Colon (tissue), 2 donors: Measurements from ENCODE around the gene LAMTOR1.

Experiments
- FAIRE-seq: peaks from 2 replicates; lab custom pipeline; 2012; peaks lifted over from hg19 to GRCh38; lab: Jason Lieb, UNC
- donor health status: control.
- donor health status: control.

The LAMTOR1 gene

DNA sequence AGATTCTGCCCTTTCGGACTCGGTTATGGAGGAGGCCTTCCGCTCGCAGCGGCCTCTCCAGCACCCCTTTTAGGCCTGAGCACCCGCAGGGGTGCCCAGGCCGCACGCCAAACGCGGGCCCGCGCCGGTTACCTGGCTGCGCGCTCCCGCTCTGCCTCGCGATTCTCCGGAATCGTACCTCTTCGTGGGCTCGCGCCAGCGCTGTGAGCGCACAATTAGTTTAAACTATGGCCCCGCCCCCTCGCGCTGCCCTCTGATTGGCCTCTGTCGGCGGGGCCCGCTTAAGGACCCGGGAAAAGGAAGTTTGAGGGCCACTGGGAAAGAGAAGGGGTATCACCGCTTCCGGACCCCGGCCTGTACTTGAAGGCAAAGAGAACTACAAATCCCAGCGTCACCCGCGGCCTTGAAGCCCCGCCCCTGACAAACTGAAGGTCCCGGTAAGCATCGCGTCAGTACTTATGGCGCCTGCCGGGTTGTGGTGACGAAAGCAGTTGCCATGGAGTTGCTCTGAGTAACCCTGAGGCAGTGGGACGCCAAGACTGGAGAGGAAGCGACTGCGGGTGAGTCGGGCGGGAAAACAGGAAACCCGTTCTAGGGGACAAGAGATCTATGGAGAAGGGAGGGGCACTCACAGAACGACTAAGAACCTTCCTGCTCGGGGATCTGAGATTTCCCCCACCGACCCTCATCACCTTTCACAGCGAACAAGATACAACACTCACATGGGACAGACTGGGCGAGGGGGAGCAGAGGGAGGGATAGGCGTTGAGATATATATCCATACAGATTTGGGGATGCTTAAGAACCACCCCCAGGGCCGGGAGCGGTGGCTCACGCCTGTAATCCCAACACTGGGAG is 22.5 kb downstream of the LAMTOR1 start, which contains the start of the genes LRRC51 and NUMA1:
LRRC51 (plus strand) TSS at position 525 of the 858 bp plus-strand sequence. CDS start 8,234 bp downstream, outside the sequence.
NUMA1 (minus strand) TSS at position 217 of the 858 bp plus-strand sequence. CDS start 44,599 bp downstream, outside the sequence.
- peak; percentile 76 for FAIRE-seq

DNA sequence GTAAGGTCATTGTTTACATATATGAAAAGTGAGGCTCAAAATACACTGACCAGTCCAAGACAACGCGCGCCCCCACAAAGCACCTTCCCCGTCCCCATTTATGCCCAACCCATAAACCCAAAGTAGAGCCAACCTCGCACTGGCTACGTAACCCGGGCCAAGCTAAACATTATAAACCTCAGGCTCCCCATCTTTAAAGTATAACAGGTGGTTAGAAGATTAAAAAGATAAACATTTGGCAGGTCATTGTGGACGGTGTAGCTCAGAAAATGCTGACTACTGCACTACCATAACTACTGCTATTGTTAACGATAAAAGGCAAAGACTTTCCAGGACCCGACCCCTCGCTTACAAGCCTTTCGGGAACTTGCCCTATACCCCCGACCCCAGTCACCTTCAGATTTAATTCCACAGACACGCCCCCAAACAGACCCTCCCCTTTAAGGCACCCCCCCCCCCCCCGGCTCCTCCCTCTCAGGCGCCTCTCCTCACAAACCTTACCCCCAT is 23.2 kb downstream of the LAMTOR1 start:
- FAIRE-seq = no peak

DNA sequence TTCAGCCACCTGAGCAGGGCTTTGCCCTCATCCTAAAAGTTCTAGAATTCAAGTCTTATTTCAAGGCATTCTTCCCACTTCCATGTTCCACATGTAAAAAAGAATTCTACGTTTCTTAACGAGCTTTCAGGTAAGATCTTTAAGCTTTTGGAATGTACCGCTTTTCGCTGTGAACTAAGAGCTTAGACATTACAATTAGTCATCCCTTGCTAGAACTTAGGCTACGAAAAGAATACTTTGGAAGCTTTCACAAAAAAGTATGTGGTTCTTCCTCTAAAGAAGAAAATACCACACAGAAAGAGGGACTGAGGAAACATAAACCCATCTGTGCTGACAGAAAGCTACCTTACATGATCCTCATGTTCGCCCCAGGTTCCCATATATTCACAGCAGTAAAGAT is 24.6 kb downstream of the LAMTOR1 start:
- FAIRE-seq = no peak

DNA sequence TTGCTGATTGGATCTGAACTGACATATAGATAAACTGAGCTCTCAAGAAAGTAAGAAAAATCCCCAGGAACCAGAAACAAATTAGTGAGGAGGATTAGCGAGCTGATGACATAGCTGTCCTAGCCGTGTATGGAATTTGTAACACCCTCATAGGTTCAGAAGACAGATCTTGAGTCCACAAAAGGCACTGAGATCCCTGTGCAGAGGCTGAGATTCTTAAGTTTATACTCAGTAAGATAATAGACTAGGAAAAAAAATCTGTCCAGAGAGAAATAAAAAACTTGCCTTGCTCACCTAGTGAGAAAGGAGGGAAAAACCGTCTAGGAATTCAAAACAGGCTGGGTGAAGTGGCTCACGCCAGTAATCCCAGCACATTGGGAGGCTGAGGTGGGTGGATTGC is 27.3 kb downstream of the LAMTOR1 start:
- FAIRE-seq = no peak

DNA sequence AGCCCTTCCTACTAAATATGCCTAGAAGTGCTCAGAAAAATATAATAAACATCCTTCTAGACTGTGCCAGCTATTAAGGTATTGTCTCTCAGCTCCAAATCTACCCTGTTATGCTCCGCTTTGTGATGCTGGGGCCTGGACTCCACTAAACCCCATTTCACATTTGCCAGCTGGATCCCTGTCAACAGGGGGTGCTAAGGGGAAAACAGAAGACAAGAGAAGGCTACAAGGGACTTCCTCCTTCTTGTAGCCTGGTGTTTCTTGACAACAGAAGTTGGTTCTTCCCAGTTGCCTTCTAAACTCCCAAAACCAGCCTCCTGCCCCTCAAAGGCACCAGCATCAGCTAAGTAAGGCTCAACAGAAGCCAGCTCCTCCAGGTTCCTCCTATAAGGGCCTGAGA is 28.0 kb downstream of the LAMTOR1 start:
- FAIRE-seq = no peak

DNA sequence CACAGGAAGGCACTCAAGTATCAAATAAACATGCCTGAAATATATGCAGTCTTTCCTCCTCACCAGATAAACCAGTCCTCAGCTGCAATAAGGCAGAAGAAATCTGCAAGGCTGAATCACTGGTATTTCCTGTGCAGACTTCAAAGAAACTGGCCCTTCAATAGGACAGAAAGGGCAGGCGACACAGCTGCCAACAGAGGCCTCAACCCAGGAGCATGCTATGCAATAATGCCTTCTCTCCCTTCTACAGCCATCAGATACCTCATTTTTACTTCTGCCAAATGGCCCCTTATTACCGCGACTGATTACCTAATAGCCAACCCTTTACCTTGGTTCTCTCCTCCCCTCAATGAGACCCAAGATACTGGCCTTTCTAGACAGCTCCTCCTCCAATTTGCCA is 30.7 kb downstream of the LAMTOR1 start:
- no peak for FAIRE-seq

DNA sequence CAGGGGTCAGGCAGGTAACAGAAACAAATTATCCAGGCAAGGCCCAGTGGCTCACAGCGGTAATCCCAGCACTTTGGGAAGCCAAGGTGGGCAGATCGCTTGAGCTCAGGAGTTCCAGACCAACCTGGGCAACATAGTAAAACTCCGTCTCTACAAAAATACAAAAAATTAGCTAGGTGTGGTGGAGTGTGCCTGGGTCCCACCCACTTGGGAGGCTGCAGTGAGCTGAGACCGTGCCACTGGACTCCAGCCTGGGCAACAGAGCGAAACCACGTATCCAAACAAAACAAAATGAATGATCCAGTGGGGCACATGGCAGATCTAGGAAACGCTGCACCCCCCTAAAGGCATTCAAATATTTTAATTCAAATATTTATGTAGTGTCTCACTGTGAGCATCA is 32.6 kb downstream of the LAMTOR1 start:
- FAIRE-seq = no peak

DNA sequence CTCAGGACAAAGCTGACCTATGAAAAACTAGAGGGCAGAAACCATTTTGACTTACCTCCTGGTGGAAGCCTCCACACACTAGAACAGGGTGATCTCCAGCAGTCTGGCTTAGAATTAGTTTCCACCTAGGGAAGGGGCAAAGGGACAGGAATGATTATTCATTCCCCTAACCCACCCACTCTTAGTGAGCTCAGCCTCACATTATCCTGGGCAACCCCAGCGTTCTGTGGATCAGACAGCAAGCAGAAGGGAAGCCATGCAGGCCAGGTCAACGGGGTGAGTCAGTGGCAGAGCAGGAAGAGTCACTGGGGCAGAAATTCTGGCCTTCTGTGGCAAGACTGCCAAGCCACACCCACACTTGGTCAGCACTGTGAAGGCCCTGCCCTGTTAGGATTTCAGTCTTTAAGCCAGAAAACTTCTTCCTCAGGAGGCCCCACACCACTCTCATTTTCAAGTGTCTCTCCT is 33.3 kb downstream of the LAMTOR1 start:
- no peak for FAIRE-seq

DNA sequence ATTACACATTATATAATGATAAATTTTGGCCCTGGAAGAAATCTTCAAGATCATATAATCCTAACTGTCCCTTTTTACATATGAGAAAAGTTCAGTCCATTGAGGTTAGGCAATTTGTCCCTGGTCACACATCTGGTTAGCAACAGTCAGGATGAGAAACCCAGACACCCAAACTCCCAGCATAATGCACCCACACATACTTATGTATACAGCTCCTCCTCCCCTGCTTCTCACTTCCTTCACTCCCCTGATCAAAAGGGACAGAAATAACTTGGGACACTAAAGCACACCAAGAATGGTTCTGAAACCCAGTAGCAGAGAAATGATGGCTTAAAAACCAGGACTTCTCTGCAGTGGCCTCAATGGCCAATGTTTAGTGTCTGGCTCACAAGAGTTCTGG is 33.9 kb downstream of the LAMTOR1 start:
- FAIRE-seq = no peak

DNA sequence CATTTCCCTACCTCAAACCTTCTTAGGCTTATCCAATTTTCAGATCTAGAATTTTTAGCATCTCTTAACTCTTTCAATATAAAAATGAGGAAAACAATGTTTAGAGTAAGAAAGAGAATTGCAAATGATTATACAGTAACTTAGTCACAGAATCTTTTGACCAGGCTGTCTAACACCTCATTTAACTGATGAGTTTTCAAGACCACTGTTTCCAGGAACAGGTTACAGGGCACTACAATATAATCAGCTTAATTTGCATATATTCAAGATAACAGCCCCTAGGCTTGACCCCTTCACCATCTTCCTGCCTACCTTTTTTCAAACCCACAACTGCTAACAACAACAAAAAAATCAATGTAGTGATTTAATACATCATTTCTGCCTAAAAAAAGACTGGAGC is 35.4 kb downstream of the LAMTOR1 start:
- FAIRE-seq = no peak

DNA sequence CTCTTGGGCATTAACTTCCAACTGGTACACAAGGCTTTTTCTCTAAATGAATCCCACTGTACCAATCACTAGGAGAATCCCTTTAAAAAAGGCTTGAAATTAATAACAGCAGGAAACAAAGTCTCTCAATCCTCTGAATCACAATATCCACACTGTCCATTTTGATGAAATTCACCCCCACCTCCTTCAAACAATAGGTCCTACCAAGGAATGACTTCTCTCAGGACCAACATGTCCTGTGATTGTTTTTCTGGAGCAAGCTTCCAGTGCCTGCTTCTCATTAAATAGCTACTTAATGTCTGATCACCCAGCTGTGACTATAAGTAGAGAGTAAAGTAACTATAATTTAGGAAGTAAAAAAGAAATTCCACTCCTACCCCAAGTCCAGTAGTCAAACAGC is 35.8 kb downstream of the LAMTOR1 start:
- no peak for FAIRE-seq

DNA sequence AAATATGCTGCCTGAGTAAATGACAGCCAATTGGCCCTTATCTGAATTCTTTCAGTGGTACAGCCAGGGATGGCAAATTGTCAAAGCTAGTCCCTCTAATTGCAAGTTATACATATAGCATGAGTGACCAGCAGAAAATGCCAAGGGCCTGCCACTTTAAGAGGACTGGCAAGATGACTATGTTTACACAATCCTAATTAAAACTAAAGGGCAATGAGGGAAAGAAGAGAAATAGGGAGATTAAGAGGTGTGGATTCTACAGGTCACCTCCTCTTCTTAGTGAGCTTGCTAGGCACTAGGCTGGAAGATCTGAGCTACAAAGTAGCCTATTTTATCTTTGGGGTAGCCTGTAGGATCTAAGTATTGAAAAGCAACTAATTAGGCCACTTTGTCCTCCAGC is 36.2 kb downstream of the LAMTOR1 start:
- FAIRE-seq = no peak

DNA sequence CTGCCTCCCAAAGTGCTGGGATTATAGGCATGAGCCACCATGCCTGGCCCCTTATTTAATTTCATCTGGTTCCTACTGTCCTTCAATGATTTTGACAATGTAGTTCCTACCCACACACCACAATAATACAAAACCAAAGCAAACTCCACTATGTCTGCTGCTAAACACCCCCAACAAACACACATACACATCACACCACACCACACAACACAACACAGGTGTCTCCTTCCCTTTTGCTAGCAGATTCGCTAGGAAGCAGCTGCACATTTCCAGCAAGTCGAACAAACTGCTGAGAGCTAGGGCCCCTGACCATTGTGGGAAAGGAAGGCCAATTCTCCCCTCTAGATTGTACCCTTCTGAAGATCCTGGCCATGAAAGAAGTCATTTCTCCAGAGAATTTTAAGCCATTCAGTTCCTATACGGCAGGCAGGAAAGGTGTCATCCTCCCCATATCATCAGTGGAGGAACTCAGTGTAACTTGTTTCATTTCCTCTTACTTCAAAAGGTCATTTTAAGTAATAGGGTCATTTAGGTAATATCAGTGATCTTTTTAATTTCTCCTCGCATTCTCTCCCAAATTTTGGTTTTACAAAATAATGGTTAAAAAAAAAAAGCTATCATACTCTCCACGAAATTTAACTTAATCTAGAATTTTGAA is 41.2 kb downstream of the LAMTOR1 start:
- no peak for FAIRE-seq

DNA sequence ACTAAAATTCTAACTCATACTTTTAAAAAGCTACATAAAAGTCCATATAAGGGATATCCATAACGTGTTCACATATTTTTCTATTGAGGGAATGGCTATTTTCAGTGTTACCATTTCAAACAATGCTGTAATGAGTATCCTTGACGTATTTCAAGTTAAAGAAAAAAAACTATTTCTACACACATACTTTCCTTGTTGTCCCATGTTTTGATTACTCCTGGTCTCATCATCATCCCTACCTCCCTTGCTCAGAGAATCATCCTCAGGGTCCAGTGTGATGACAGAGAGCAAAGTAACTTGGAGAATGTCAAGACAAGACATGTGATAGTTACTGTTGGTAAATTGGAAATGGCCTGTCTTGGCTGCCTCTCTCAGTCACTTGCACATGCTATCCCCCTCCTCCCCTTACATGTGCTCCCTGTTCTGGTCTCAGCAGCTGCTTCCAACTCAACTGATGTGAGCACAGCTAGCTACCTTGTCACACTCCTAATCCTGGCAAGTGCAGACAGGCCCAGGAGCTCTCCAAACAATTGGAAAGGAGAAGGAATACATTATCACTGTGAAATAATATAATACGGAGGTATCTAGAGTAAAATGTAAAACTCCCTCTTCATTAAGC is 44.6 kb downstream of the LAMTOR1 start:
- no peak for FAIRE-seq

DNA sequence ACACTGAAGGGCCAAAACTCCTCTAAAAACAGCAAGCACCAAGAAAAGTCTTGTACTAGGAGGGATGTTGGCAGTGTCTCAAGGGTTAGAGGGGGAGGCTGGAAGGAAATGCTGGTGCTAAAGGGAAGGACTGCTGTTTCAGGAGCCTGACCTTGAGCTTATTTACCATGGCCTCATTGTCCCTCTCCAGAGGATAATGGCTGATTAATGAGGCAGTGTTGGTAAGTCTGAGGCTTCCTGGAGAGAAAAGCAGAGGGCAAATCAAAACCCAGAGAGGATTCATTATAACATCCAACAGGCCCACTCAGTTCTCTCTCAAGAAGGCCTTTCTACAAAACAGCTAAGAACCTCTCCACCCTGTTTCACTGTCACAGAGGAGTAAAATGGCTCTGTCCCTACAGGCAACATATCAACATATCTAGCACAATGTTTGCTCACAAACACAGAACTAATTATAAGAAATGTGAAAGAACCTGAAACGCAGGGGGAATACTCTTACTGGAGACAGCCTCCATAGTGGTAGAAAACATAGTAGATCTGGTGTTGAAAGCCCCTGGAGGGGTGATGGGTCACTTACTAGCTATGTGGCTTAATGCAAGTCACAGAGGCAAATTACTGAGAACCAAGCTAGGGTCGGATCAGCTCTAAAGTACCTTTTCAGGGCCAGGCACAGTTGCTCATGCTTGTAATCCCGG is 54.2 kb downstream of the LAMTOR1 start:
- no peak for FAIRE-seq
